Left lung (tissue), 10 donors: Measurements from ENCODE around the gene MECR. TPM values are rescaled to one million over a fixed set of nuclear protein-coding genes. Genes with fewer than 3 reads are reported as not detected.
"Not testable (repeated sequence)": the region's sequence is repeated elsewhere in the genome, so short reads cannot be mapped to it uniquely, and the experiment has no call there.

ENCODE experiments used
- ATAC-seq: fragments of 200-7000 bp; cut with Tn5 transposase; one replicate; pipeline ENCODE4 v1.9.1; 2020; ENCODE audit warnings: moderate library complexity
- DNase-seq, 4 donors: peaks; one replicate each; pipeline ENCODE4 v3.0.0-alpha.2; 2013 to 2020
- H3K27ac ChIP-seq, 2 donors: fragments of 200-600 bp; sonication (generic) in 1 of 2; one replicate each; pipeline versions ENCODE4 v1.5.0 to v1.8.0; 2020 to 2021
- H3K27me3 ChIP-seq, 2 donors: fragments of 200-600 bp; sonication (generic) in 1 of 2; one replicate each; pipeline versions ENCODE4 v1.5.0 to v1.8.0; 2020 to 2021
- H3K36me3 ChIP-seq, 2 donors: fragments of 200-600 bp; sonication (generic) in 1 of 2; one replicate each; pipeline versions ENCODE4 v1.5.0 to v1.8.0; 2020 to 2021
- H3K4me1 ChIP-seq, 2 donors: fragments of 200-600 bp; one replicate each; pipeline ENCODE4 v1.8.0; 2021
- H3K4me3 ChIP-seq, 2 donors: fragments of 200-600 bp; sonication (generic) in 1 of 2; one replicate each; pipeline versions ENCODE4 v1.5.0 to v1.8.0; 2020 to 2021; ENCODE audit warnings: mild to moderate bottlenecking in 1 of 2
- H3K9me3 ChIP-seq, 2 donors: fragments of 200-600 bp; sonication (generic) in 1 of 2; one replicate each; pipeline versions ENCODE4 v1.5.0 to v1.8.0; 2020 to 2021
- CTCF ChIP-seq, 2 donors: fragments of 200-600 bp; sonication (generic) in 1 of 2; IDR thresholded peaks; one replicate each; pipeline versions ENCODE4 v1.5.0 to v1.8.0; 2021; ENCODE audit warnings: antibody characterized with exemption in 2 of 2
- intact Hi-C, 2 donors: fragments of 100-400 bp; cut with DNase I; formaldehyde crosslinking; loops; one replicate each; pipeline versions ENCODE4 v1.11.2 to v1.14.2; 2022
- polyA plus RNA-seq, 6 donors: library from polyadenylated mRNA; unstranded; fragments of 120-200 nt; gene quantifications; one replicate each; pipeline ENCODE4 v1.2.1, GENCODE V29; 2013; ENCODE audit not compliant: insufficient read length in 6 of 6
- total RNA-seq, 2 donors: library from RNA; stranded (reverse); fragmentation: NEBNext Ultra II Directional; extraction: Animal tissue kit (Norgen Biotek cat#: 25700); gene quantifications; one replicate each; pipeline ENCODE4 v1.2.1, GENCODE V29; 2021
- donor health status: DM: no; HTN: yes; CAD: no.
- donor health status: DM: no; HTN: no; CAD: no.

MECR gene
- total and polyA plus RNA-seq, 8 donors = 19.2 to 40.2 (median 30.3) TPM

- Histone ChIP-seq H3K9me3 (no peaks in the 10 kb centered on the region), H3K36me3 (peaks cover 6 to 92% of the 10 kb centered on the region in 2 donors), H3K27me3 (no peaks in the 10 kb centered on the region), H3K4me3 (no peak overlapping the region), H3K27ac (peak overlapping the region in 1 of 2 donors; percentile 33), H3K4me1 (peaks cover 6 to 36% of the 10 kb centered on the region in 2 donors)
- intact Hi-C loops = no loop called here
- ATAC-seq = no peak
- no peak for TF ChIP-seq CTCF (IDR thresholded peaks at IDR 0.05)
- no peak for DNase-seq
These were observed 73.5 kb downstream of the MECR start for GRCh38 chr1:29157269-29157601.

GRCh38 chr1:29156543-29157268 lies 74.0 kb downstream of the MECR start:
- Histone ChIP-seq H3K9me3 (no peaks in the 10 kb centered on the region), H3K4me1 (peaks cover 4 to 31% of the 10 kb centered on the region in 2 donors), H3K27ac (peak overlapping the region in 1 of 2 donors; percentile 33), H3K27me3 (no peaks in the 10 kb centered on the region), H3K4me3 (no peak overlapping the region), H3K36me3 (peaks cover 6 to 93% of the 10 kb centered on the region in 2 donors)
- DNase-seq (no peak), ATAC-seq (peak; percentile 45)
- intact Hi-C loops = no loop called here
- no peak for TF ChIP-seq CTCF (IDR thresholded peaks at IDR 0.05)

GRCh38 chr1:29152046-29152805 lies 78.5 kb downstream of the MECR start:
- TF ChIP-seq CTCF (IDR thresholded peaks at IDR 0.05) = no peak
- no peak for ATAC-seq
- intact Hi-C loops = no loop called here

GRCh38 chr1:29150346-29150745 lies 80.4 kb downstream of the MECR start:
- H3K36me3 ChIP-seq = peaks cover 9 to 100% of the 10 kb centered on the region in 2 donors
- H3K27me3 ChIP-seq, intact Hi-C loops, ATAC-seq, H3K4me3 ChIP-seq, DNase-seq, H3K9me3 ChIP-seq, H3K4me1 ChIP-seq, H3K27ac ChIP-seq: not testable (repeated sequence)

More at GRCh38 chr1:29152046-29152805, 78.5 kb downstream of the MECR start:
- Histone ChIP-seq H3K9me3 (no peaks in the 10 kb centered on the region), H3K4me1 (peaks cover 4 to 11% of the 10 kb centered on the region in 2 donors), H3K27me3 (no peaks in the 10 kb centered on the region), H3K27ac (no peak overlapping the region), H3K36me3 (peaks cover 9 to 100% of the 10 kb centered on the region in 2 donors), H3K4me3 (no peak overlapping the region)
- no peak for DNase-seq

GRCh38 chr1:29148656-29149491 lies 81.9 kb downstream of the MECR start:
- intact Hi-C loops = no loop called here
- H3K36me3 ChIP-seq = peaks cover 5 to 100% of the 10 kb centered on the region in 2 donors

More at GRCh38 chr1:29148656-29149491, 81.9 kb downstream of the MECR start:
- H3K9me3 ChIP-seq = no peaks in the 10 kb centered on the region
- H3K27me3 ChIP-seq = no peaks in the 10 kb centered on the region
- no peak overlapping the region for H3K27ac ChIP-seq
- TF ChIP-seq CTCF (IDR thresholded peaks at IDR 0.05) = no peak
- no peak for DNase-seq
- no peaks in the 10 kb centered on the region for H3K4me1 ChIP-seq
- H3K4me3 ChIP-seq = no peak overlapping the region
- no peak for ATAC-seq
